Cardiac muscle cell (in vitro differentiated cells and primary cell): ENCODE measurements around the gene RAB36. TPM values are rescaled to one million over a fixed set of nuclear protein-coding genes. Genes with fewer than 3 reads are reported as not detected.

Source experiments
- DNase-seq, 2 donors: peaks; one replicate each; pipeline versions ENCODE4 v3.0.0 to v3.0.0-alpha.2; 2010 to 2017; ENCODE audit warnings: low read depth in 1 of 2, low spot score in 1 of 2
- H3K27ac ChIP-seq: fragments of 200-600 bp; sonication (generic); 2 replicates; pipeline ENCODE4 v1.5.1; 2016
- H3K27me3 ChIP-seq: fragments of 200-600 bp; sonication (generic); 2 replicates; pipeline ENCODE4 v1.6.0; 2016; ENCODE audit warnings: control low read depth
- H3K36me3 ChIP-seq: fragments of 200-600 bp; sonication (generic); 2 replicates; pipeline ENCODE4 v1.5.1; 2016; ENCODE audit warnings: control low read depth
- H3K4me1 ChIP-seq: fragments of 200-600 bp; sonication (generic); 2 replicates; pipeline ENCODE4 v1.8.1; 2017; ENCODE audit warnings: low read depth, mild to moderate bottlenecking, mixed run types
- H3K4me3 ChIP-seq: fragments of 200-600 bp; sonication (generic); 2 replicates; pipeline ENCODE4 v1.5.1; 2016; ENCODE audit warnings: mild to moderate bottlenecking
- H3K9me3 ChIP-seq: fragments of 200-600 bp; sonication (generic); 2 replicates; pipeline ENCODE4 v1.5.1; 2017; ENCODE audit warnings: low read depth, mild to moderate bottlenecking, control low read depth
- polyA plus RNA-seq: library from polyadenylated mRNA; unstranded; fragments of >200 nt; fragmentation: Nextera tagmentation; extraction: Ambion mirVana; gene quantifications from 2 replicates; pipeline ENCODE4 v1.2.1, GENCODE V29; 2016
- total RNA-seq: library from RNA; depleted of rRNA; stranded (reverse); fragments of >200 nt; gene quantifications from 2 replicates; pipeline ENCODE4 v1.2.3, GENCODE V29; 2016
- TF ChIP-seq, protein P1 (sequence below): IDR thresholded peaks from 2 replicates; pipeline ENCODE4 v1.5.1; 2012; ENCODE audit warnings: low read depth, mild to moderate bottlenecking, low read length

The RAB36 gene, protein sequence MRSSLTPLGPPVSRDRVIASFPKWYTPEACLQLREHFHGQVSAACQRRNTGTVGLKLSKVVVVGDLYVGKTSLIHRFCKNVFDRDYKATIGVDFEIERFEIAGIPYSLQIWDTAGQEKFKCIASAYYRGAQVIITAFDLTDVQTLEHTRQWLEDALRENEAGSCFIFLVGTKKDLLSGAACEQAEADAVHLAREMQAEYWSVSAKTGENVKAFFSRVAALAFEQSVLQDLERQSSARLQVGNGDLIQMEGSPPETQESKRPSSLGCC
- total RNA-seq (2.9 and 3.7 TPM in 2 replicates), polyA plus RNA-seq (6.7 and 7.1 TPM in 2 replicates)

DNA sequence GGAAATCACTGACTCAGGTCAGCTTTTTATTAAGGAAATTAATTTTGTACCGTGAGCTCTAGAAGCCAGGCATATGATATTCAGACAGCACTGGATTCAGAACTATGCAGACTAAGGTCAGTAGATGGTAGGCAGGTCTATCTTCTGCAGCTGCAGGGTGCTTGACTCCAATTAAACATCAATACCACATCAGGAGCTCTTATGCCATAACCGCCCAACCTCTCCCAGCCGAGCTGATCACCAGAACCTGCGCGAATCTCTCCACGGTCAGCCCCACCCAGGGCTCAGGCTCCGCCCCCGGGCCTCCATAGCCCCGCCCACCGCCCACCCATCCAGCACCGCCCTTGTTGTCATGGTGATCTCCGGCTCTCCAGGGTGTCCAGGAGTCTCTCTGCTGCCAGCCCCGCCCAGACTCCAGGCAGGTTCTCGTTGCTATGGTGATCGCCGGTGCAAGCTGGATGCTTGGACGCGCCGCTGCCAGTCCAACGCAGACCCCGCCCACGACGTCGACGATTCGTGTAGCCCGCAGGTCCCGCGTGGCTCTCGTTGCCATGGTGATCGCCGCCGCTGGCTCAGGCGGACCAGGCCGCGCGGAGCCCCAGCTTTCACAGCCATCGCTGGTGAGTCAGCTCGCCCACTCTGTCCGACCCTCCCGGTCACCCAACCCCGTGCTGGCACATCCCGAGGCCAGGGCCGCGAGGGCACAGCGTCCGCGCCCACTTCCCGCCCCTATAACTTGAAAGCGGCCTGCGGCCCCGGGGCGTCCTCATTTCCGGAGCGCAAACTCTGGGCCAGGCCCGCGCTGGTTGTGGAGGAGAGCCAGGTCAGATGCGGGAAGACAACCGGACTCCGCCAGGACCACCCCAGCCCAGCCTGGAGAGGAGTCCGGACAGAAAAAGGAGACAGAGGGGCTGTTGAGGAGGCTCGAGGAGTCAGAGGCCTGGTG lies at the start of gene RAB36:
Gene RAB36, plus strand, starts transcription at position 546 of the 946 bp plus-strand sequence. CDS start 1,140 bp downstream, outside the sequence.
- TF ChIP-seq, protein P1, sequence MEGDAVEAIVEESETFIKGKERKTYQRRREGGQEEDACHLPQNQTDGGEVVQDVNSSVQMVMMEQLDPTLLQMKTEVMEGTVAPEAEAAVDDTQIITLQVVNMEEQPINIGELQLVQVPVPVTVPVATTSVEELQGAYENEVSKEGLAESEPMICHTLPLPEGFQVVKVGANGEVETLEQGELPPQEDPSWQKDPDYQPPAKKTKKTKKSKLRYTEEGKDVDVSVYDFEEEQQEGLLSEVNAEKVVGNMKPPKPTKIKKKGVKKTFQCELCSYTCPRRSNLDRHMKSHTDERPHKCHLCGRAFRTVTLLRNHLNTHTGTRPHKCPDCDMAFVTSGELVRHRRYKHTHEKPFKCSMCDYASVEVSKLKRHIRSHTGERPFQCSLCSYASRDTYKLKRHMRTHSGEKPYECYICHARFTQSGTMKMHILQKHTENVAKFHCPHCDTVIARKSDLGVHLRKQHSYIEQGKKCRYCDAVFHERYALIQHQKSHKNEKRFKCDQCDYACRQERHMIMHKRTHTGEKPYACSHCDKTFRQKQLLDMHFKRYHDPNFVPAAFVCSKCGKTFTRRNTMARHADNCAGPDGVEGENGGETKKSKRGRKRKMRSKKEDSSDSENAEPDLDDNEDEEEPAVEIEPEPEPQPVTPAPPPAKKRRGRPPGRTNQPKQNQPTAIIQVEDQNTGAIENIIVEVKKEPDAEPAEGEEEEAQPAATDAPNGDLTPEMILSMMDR: no peak
- peaks cover 3% of the 10 kb centered on the region for H3K4me1 ChIP-seq
- no peaks in the 10 kb centered on the region for H3K27me3 ChIP-seq
- DNase-seq: peak; percentile 99
- no peaks in the 10 kb centered on the region for H3K9me3 ChIP-seq
- H3K4me3 ChIP-seq: peak within 1 kb of the TSS; percentile 22
- no peak within 1 kb of the TSS for H3K27ac ChIP-seq
- H3K36me3 ChIP-seq: no peaks in the 10 kb centered on the region

DNA sequence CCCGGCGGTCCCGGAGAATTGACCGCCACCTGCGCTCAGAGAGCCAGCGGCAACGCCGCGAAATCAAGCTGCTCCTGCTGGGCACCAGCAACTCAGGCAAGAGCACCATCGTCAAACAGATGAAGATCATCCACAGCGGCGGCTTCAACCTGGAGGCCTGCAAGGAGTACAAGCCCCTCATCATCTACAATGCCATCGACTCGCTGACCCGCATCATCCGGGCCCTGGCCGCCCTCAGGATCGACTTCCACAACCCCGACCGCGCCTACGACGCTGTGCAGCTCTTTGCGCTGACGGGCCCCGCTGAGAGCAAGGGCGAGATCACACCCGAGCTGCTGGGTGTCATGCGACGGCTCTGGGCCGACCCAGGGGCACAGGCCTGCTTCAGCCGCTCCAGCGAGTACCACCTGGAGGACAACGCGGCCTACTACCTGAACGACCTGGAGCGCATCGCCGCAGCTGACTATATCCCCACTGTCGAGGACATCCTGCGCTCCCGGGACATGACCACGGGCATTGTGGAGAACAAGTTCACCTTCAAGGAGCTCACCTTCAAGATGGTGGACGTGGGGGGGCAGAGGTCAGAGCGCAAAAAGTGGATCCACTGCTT lies 49.4 kb upstream of the RAB36 start:
- Histone ChIP-seq H3K36me3 (no peaks in the 10 kb centered on the region), H3K4me3 (no peak overlapping the region), H3K27me3 (no peaks in the 10 kb centered on the region), H3K4me1 (no peaks in the 10 kb centered on the region), H3K27ac (no peak overlapping the region), H3K9me3 (no peaks in the 10 kb centered on the region)
- TF ChIP-seq, protein P1: no peak
- no peak for DNase-seq

DNA sequence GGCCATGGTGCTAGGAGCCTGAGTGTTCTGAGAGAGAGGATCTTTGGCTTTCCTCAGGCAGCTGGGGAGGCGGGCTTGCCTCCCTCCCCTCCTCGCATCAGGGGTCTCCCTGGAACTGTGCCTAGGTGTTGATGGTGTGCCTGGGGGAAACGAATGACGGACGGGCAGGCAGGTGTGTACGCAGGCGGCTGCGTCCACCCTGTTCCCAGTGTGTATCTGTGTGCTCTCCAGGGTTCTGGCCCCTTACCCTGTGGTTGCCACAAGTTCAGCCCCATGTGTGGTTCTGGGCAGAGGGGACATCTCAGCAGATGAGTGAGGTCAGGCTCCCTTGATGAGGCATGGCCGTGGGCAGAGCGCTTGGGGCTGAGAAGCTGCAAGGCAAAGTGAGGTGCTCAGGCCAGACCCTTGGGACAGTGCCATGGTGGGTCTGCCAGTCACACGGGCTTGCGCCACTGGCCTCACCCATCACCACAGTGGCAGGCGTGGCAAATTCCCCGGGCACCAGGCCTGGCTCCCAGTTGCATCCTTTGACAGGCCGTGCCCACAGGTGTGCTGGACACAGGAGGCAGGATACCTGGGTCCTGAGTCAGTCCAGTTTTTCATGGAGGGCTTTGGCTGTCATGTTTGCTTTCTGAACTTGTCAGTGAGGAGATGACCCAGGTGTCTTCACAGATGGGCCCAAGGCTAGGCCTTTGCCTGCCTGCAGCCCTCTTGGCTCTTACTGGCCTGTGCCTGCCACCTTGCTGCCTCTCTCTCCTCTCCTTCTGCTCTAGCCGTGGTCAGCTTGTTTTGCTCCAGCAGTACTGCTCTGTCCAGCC lies 47.7 kb upstream of the RAB36 start:
- TF ChIP-seq, protein P1: no peak

DNA sequence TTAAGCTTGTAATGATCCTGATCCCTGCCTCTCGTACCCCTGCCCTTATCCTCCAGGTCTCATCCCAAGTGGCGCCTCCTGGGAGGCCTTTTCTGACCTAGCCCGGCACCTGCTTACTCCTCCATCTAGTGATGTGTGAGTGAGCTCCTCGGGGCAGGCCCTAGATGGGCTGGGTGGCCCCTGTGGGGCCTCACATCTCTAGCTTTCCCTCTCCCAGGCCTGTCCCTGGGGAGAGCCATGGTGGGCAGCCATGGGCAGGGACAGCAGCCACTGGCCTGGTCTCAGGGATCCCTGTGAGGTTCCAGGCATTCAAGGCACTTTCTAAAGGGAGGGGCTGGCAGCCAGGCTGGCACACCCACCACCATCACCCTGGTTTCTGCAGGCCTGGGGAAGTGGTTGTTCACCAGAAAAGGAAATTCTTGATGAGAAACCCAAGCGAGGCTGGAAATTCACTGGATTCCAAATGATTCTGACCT lies 47.0 kb upstream of the RAB36 start:
- Histone ChIP-seq H3K36me3 (no peaks in the 10 kb centered on the region), H3K4me3 (no peak overlapping the region)
- TF ChIP-seq, protein P1: no peak

More for the DNA sequence above, 47.7 kb upstream of the RAB36 start:
- no peak for DNase-seq
- no peaks in the 10 kb centered on the region for H3K4me1 ChIP-seq
- no peak overlapping the region for H3K27ac ChIP-seq
- H3K4me3 ChIP-seq: no peak overlapping the region
- no peaks in the 10 kb centered on the region for H3K36me3 ChIP-seq
- H3K9me3 ChIP-seq: no peaks in the 10 kb centered on the region
- H3K27me3 ChIP-seq: no peaks in the 10 kb centered on the region

More for the DNA sequence above, 47.0 kb upstream of the RAB36 start:
- Histone ChIP-seq H3K4me1 (no peaks in the 10 kb centered on the region), H3K27ac (no peak overlapping the region), H3K9me3 (no peaks in the 10 kb centered on the region), H3K27me3 (no peaks in the 10 kb centered on the region)
- no peak for DNase-seq
